Midbrain (tissue), 1 donor: ENCODE measurements around the gene NR6A1.
"Not testable (repeated sequence)": the region's sequence is repeated elsewhere in the genome, so short reads cannot be mapped to it uniquely, and the experiment has no call there.

Experiments used
- DNase-seq: peaks from one replicate; lab custom pipeline; 2025; lab: John Stamatoyannopoulos, UW

NR6A1 gene

DNA sequence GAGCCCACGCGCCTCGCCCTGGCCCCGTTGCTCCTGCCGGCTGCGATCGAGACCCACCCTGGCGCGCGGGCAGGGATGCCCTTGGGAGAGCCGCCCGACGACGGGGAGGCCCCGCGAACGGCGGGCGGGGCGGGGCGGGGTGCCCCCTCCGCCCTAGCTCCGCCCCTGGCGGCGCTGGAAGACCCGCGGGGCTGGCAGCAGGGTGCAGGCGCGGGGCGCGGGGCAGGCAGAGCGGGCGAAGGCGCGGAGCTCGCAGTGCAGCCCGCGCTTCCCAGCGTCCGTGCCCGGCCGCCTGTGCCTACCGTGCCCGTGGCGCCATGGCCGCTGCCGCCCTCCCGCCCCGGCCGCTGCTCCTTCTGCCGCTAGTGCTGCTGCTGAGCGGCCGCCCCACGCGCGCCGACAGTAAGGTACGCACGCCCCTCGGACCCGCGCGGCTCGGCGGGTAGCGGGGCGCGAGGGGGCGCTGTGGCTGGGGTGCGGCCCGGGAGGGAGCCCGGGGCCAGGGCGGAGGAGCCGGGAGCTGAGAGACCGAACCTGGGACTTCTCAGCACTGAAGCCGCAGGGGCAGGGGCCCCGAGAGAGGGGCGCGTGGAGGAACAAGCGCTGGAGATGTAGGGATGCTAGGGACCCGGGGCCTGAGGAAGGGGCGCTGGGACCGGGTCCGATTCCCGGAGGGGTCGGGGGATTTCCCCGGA, 6.0 kb upstream of the NR6A1 start, which contains the start of gene OLFML2A:
OLFML2A (plus strand) TSS at position 180 of the 695 bp plus-strand sequence; CDS start at position 318, 138 bp downstream.
- DNase-seq: no peak

DNA sequence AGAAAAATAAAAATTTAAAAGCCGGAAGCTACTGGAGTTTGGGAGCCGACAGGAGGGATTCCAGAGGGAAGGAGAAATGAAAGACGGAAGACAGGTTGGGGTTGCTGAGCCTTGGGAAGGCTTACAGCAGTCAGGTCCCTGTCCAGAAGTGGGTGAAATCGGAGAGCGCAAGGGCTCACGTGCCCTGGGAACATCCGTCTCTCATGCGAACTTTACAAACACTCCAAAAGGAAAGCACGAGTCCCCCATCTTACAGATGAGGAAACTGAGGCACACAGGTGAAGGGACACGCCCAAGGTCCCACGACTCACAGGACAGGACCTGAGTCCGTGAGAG, 5.5 kb upstream of the NR6A1 start:
- DNase-seq: no peak

DNA sequence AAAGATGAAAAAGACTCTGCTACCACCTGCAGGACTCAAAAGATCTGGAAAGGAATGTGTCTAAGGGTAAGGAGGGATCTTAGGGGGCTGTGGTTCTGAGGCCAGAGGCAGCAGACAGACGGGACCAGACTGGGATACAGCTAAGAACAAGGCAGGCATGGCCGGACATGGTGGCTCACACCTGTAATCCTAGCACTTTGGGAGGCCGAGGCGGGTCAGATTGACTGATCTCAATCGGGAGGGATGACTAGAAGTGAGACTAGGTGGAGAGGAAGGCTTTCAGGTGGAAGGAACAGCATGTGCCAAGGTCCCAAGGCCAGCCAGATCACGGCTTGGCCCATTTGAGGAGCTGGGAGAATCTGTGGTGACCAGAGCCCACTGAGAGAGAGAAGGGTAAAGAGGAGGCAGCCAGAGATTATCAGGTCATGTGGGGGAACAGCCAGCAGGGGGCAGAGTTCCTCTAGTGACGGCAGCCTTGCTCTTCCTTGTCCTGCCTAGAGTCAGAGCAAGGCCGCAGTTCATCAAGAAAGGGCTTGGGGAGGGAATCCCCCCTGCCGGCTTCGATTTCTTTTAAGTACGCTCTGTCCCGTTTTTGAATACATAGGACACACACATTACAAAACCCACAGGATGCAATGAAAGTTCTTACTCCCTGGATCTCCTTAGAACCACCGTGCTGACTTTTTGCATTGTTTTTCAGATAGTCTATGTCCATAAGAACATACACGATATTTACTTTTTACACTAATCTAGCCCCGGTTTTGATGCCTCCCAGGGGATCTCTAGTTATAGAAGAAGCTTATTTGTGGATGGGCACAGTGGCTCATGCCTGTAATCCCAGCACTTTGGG, 3.2 kb upstream of the NR6A1 start:
- peak; percentile 78 for DNase-seq

DNA sequence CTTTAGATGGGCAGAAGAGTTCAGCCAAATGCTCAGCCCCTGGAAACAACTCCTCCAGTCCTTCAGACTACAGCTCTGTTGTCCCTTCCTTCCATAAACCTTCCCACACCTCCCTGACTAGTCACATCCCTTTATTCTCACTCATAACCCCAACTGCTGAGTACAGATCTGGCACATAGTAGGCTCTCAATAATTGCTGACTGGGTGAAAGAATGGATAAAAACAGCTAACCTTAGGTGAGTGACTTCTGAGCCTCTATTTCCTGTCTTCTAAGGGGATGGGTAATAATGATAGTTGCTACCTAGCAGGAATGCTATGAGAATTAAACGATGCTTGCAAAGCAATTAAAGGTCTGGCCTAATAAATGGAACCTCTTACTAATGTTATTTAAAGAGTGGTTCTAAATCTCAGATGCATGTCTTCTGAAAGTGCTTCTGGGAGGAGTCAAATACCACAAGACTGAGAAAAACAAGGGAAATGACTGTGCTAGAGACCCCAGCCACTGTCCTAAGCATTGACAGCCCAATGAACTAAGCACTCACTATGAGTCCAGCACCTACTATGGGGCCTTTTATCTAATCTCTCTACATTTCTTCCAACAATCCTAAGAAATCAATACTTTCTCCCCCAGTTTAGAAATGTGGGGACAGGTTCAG, 2.5 kb upstream of the NR6A1 start:
- no peak for DNase-seq

DNA sequence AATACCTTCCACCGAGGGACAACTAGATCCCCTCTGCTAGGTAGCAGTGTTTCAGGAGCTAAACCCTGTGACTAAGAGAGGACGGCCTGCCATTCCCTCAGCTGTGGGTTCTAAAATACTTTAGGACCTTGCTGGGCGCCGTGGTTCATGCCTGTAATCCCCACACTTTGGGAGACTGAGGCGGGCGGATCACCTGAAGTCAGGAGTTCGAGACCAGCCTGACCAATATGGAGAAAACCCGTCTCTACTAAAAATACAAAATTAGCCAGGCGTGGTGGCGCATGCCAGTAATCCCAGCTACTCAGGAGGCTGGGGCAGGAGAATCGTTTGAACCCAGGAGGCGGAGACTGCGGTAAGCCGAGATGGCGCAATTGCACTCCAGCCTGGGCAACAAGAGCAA, 1.8 kb upstream of the NR6A1 start:
- not testable (repeated sequence) for DNase-seq

DNA sequence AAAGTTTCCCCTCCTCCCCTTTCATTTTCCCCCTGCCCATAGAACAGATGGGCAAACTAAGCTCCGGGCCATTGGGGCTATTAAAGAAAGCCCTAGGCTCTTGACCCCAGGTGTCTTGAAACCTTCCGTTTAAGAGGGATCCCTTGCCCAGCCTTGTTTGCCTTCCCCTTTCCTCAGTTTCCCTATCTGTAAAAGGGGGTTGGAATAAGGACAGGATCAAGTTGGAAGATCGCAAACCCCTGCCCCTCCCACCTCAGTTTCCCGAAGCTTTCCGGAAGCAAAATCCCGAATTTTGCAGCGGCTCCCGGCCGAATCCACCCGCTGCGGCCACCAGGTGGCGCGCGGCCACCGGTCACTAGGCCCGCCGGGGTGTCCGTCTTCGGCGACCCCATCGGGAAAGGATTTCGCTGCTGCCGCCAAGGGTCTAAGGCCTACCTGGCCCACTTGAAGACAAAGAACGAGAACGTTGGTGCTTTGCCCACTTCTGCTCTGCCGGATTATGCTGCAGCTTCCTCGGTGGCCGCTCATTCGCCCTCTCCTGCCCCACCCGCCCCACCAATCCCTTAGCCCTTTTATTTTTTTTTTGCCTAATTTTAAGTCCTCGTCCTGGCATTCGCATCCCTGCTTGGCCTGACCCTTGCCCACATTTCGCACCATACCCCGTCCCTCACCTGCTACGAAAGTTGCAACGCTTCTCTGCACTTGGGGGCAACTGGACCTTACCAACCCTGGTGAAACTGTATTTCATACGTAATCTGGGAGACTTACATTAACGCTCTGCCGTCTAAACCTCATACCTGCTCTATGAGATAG, 962 bp upstream of the NR6A1 start:
- peak; percentile 53 for DNase-seq

DNA sequence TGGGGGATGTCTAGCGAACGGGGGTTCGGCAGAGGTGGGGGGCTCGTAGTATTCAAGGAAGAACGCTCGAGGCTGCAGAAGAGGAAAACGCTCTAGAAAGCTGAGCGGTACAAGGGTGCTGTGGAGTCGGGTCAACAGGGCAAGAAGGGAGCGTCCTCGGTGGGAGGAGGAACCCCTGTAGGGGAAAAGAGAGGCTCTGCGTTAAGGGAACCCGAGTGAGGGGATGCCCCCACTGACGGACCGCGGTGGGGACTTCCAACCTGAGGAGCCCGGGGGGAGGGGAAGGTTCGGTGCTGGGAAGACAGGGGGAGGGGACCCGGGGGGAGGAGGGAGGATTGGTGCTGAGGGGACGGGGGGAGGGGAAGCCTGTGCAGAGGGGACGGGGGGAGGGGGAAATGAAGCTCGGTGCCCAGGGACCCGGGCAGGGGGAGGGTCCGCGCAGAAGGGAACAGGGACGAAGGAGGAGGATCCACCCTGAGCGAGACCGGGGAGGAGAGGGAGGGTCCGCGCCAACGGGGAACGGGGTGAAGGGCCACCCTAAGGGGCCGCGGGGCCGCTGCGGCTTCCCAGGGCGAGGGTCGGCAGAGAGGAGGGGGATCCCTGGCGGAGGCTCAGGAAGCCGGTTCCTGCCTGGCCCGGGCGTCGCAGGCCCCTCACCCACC, 621 bp downstream of the NR6A1 start:
- DNase-seq: no peak

DNA sequence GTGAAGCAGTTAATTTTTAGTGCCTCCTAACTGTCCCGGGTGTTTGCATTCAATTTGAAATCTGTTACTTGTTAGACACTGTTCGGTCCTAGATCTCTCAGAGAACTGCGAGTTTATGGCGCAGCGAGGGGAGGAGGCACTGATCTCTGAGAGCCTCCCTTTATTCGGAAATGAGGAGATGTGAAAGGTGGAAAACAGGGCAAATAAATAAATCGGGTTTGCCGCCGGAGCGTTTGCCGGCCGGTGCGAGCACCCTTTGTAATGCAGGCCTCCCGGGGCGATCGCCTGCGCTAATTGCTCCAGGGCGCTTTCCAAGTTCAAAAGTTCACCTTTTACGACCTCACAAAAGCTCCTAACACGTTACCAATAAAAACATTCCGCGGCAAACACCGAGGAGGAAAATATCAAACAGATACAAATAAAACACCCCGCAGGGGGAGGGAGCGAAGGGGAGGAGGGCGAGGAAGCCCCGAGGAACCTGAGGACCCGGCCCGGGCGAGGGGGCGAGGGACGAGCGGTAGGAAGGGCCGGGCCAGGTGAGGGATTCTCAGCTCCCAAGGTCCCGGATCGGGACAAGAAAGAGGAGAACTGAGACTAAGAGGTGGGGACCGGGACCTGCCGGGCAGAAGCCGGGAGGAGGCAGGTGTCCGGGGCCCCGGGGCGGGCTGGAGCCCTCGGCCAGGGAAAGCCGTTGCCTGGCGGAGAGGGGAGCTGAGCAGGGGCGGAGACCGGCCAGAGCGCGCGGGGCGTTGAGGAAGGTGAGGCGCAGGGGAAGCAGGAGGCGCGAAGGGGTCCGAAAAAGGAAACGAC, 1.4 kb downstream of the NR6A1 start:
- DNase-seq: no peak

DNA sequence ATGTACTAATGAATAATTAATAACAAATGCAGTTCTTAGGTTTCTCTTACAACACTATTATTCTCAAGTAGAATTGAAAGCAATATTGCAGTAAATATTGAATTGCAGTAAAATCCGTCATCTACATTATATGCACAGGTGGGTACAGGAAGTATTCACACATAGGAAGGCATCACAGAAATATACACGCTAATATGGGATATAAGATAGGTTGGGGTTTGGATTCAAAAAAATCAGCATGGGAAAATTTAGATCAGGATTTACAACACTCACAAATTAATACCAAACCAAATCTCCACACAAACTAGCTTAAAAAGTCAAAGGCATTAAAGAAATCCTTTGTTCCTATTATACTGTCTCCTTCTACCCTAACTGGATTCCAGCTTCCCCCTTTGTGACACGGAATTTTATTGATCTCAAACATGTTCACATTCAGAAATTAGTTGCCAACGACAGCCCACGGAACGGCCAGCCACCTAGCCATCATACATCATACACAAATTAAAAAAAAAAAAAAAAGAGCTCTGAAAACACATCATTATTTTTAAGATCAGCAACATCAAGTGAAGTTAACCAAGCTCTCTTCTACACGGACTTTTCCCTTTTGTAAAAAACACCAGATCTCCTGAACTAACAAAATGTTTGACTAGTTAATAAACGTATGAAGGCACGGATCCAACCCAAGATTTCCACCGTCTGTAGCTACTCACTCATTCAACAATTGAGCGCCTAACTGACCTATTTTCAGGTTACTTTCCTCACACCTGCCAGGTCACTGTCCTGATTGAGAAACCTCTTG, 2.2 kb downstream of the NR6A1 start:
- no peak for DNase-seq

DNA sequence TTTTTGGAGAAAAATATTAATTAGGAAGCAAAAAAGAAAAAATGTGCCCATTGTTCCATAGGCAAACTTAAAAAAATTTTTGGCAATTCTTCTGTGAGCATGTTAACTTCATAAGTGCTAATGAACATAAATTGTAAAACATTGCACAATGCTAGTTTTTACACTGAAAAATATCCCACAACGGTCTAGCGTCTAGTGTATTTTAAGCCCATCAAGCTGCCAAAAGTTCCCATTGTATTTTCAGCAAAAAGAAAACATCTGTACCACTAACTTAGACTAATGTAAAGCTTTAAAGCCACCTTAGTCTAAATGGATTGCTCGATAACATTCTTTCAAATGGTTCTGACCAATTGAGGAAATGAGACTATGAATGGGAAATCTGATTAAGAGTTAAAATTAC, 2.8 kb downstream of the NR6A1 start:
- no peak for DNase-seq

DNA sequence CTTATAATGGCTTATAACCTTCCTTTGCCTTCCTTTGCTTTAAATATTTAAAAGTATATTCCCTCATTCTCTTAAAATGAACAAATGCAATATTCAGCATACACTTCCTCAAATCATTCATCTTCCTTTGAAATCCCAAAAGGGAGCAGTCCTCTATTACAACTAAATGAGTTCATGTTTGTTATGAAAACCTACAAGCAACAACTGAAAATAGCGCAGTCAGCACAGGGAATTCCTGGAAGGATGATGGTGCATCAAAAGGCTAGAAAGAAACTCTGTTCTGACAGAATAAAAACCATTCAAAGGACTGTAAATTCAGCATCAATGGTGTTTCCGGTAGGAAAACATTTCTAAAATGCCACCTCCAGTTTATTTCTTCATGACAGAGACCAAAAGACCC, 3.3 kb downstream of the NR6A1 start:
- DNase-seq: no peak

DNA sequence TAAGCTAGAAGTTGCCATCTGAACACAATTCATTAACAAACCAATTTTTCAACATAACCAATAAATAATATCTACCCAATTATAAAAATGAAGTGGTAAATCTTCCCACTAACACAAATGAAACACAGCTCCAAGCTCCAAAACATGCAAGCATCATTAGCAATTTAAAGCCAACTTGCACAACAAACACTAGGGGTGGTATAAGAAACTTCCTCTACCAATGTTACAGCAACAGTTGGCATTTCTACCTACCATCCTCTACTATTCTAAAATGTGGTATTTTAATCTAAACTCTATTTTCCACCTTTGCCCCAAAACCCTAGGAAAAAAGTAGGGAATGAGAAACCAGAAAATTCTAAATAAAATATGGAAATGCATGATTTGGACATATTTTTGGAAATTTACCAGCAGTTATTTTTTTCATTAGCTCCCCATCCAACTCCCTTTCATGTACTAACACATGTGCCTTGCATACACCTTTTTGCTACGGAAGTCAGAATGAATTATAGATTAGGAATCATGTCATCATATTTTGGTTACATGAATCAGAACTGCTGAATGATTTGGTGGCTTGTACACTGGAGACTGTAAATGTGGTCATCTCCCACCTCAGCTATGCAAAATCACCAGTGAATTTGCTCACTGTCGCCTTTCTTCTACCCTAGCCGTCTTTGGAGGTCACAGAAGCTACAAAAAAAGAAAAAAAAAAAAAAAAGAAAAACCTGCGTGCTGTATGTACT, 4.1 kb downstream of the NR6A1 start:
- no peak for DNase-seq

DNA sequence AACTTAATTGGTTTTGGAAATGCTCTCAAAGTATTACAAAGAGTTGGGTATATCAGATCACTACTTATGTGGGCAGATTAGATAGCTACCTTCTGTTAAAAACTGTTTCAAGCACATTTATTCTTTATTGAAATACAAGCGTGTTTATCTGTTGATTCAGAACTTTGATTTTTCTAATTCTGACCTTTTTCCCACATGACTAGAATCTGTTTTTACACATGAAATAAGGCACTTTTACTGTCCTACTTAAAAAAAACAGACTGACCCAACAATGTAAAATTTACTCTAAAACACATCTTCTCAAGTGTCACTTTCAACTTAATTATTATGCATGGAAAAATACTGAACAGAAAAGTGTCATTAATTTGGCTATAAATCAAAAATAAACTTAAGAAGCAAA, 4.8 kb downstream of the NR6A1 start:
- no peak for DNase-seq

DNA sequence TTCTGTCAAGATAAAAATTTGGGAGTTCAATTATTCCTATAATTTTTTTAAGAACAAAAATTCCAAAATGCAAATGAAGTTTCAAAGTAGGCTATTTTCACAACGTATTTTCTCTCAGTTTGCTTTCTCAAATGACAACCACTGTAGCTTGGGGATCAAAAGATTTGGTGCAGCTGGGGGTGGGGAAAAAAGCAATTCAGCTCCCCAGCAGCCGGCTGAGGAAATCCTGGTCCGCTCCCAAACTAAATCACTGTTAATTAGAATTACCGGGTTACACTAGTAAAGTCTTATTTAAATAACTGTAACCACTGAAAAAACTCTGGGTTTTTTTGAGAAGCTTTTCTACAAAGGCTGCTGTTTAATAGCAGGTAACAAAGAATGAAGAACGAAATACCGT, 5.7 kb downstream of the NR6A1 start:
- DNase-seq: no peak

DNA sequence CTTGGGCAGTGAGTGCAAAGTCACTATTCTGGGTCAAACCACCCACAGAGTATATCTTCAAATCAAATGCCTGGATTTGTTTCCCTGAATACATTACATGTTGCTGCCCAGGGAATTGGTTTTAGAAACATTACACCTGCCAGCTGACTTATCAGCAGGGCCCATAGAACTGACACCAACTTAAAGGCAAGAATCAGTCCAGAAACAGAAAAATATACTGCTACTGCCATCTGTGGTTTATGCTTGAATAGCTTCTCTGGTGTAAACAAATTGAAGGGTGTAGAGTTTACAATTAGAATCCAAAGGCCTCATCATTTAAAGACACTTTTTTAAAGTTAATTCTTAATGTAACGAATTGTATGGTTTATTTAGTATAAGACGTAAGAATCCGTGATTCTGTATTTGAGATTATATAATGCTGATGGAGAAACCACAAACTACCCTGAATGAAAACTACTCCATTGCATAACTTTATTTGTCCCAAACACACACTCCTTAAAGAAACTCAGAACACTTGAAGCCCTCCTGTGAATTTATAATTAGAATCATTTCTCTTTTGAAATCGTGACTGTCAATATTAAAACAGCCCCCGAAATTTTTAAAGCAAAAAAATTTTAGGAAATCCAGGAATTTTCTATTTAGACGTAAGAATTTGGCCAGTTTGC, 6.2 kb downstream of the NR6A1 start:
- DNase-seq: no peak

DNA sequence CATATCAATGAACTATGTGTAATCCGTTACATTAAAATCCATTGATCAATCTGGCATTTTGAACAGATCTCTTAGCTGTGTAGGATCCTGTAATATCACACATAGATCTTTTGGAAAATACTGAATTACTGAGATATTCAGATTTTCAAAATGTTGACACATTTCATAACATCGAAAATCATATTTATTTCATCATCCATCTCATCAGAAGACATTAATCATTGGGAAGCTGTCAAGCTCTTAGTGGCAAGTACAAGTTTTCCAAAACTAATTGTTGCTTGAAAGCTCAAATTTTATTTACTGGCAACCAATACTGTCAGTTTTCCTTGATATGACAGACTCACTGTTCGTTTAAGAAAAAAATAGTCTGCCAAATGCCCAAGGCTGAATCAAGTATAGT, 8.5 kb downstream of the NR6A1 start:
- DNase-seq: no peak

DNA sequence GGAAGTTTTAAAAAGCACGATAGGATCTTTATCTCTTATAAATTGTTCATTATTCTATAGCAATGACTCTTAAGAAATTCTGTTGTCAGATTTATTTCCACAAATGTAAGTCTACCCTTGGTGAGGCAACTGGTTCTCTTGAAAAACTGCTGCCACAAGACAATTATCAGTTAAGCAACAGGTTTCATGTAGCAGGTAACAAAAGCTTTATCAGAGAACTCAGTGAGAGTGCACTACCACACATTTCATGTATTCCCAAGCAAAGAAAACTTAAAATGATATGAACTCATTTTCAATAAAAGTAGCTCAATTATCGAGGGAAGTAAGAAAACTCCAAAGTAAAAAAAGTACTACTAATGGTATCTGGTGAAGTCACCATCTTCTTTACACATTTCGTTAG, 9.4 kb downstream of the NR6A1 start:
- DNase-seq: no peak

DNA sequence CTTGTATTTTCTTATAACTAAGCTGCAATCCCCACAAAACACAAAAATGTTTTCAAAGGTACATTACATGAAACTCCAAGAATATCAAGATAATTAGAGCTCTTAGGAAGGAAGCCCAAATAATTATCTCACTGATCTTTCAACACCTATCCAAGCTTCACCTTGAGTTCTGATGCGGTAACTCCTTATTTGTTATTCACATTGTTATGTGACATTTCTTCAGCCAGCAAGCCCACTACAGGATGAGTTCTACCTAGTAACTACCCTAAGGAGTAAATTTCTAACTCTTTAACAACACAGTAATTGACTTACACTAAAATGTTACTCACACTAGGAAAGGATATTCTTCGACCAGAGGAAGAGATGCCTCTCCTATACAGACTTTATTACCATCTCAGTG, 9.9 kb downstream of the NR6A1 start:
- no peak for DNase-seq

DNA sequence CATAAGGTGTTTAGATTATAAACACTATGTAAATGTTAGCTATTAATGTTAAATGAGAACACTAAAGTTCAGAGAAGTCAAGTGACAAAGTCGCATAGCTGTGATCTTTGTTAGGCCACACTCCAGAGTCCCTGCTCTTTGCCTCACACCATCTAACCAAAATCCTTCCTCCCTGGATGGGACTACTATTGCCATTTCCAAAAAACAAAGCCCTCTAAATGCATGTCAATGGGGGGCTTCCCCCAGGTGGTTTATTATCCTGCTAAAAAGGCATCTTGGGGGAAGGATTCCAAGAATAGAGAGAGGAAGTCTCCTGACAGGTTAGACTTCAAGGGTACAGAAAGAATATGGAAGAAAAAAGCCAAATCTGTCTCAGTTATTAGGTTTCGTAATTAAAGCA, 10.4 kb downstream of the NR6A1 start:
- no peak for DNase-seq
